ENCODE data around the gene ITPK1.

GRCh38 chr14:93056166-93056839, 59.4 kb downstream of the ITPK1 start:
- TF ChIP-seq CTCF (IDR thresholded peaks at IDR 0.05) (no peak), POLR2A (IDR thresholded peaks at IDR 0.05) (no peak)
